Neuron (in vitro differentiated cells): ENCODE data around the gene TMPRSS5.

Experiments used
- H2AFZ ChIP-seq: one replicate; pipeline ENCODE4 v1.6.1; 2013; ENCODE audit warnings: low read depth, mild to moderate bottlenecking, inconsistent platforms, low read length, moderate library complexity
- H3K27me3 ChIP-seq: one replicate; pipeline ENCODE4 v1.6.1; 2013; ENCODE audit warnings: low read length; ENCODE audit not compliant: insufficient read depth
- H3K36me3 ChIP-seq: one replicate; pipeline ENCODE4 v1.6.1; 2013; ENCODE audit warnings: low read length; ENCODE audit not compliant: insufficient read depth
- H3K4me1 ChIP-seq: one replicate; pipeline ENCODE4 v1.6.1; 2013; ENCODE audit warnings: low read length; ENCODE audit not compliant: insufficient read depth
- H3K4me3 ChIP-seq: 2 replicates; pipeline ENCODE4 v1.5.1; 2013; ENCODE audit warnings: mild to moderate bottlenecking, low read length, moderate library complexity
- H3K9me3 ChIP-seq: one replicate; pipeline ENCODE4 v1.6.1; 2013; ENCODE audit warnings: low read length

Gene TMPRSS5

DNA sequence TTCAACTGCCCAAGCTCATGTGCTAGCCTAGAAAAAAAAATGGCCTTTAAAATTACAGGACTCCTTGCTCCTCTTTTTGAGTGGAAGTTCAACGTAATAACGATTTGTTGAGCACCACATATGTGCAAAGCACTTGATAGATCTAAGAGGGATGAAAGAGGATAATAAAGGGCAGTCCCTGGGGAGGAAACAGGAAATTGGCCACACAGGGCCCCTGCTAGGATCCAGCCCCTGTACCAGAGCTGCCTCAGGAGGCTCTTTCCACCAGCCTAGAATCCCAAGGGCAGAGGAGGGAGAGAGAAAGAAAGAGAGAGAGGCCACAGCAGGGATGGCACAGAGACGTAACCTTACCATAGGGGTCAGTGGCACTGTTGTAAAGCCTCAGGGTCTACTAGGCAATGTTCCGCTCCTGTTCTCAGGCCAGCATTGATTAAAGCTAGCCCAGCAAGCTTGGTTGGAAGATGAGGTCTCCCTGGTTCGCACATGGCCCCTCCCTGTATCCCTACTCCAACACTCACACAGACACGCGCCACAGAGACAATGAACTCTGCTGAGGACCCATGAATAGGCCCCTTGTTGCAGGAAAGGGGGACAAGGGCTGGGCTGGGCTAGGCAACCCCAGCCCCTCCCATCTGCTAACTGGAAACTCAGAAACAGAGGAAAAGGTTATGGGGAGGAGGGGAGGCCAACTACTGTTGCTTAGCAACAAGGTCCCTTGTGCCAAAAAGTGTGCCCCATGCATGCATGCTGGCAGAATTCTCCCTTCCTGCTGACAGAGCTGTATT is at the start of gene TMPRSS5:
TMPRSS5 (minus strand) TSS at position 438 of the 785 bp plus-strand sequence; CDS start at position 354, 84 bp downstream.
- peaks cover 14% of the 10 kb centered on the region for H3K9me3 ChIP-seq
- H3K4me3 ChIP-seq: peak within 1 kb of the TSS; percentile 26
- no peak within 1 kb of the TSS for H2AFZ ChIP-seq
- peaks cover 20% of the 10 kb centered on the region for H3K4me1 ChIP-seq
- no peaks in the 10 kb centered on the region for H3K36me3 ChIP-seq
- H3K27me3 ChIP-seq: no peaks in the 10 kb centered on the region

GRCh38 chr11:113752932-113753331 is 46.8 kb upstream of the TMPRSS5 start:
- no peak overlapping the region for H2AFZ ChIP-seq
- H3K9me3 ChIP-seq: peaks cover 10% of the 10 kb centered on the region
- H3K4me1 ChIP-seq: no peaks in the 10 kb centered on the region
- no peak overlapping the region for H3K4me3 ChIP-seq
- H3K36me3 ChIP-seq: peaks cover 54% of the 10 kb centered on the region
- H3K27me3 ChIP-seq: no peaks in the 10 kb centered on the region

- Histone ChIP-seq H3K4me1 (no peaks in the 10 kb centered on the region), H3K36me3 (peaks cover 75% of the 10 kb centered on the region), H3K4me3 (no peak overlapping the region), H3K9me3 (no peaks in the 10 kb centered on the region), H3K27me3 (no peaks in the 10 kb centered on the region), H2AFZ (no peak overlapping the region)
These were observed 30.2 kb upstream of the TMPRSS5 start for GRCh38 chr11:113736323-113736722.

DNA sequence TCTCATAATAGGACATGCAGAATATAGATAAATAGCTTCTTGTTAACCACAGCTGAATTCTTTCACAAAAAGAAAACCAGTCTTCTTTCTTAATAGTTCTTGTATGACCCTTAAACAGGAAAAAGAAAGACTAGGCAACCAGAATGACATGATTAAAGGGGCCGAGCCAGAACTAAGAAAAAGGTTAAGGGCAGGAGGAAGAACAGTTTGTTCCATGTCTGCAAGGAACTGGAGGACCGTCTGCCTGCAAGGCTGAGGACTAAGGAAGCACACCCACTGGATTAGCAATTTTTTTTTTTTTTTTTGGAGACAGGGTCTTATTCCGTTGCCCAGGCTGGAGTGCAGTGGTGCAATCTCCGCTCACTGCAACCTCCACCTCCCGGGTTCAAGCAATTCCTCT is 26.0 kb upstream of the TMPRSS5 start:
- H3K27me3 ChIP-seq: no peaks in the 10 kb centered on the region
- no peak overlapping the region for H2AFZ ChIP-seq
- no peaks in the 10 kb centered on the region for H3K4me1 ChIP-seq
- no peak overlapping the region for H3K4me3 ChIP-seq
- no peaks in the 10 kb centered on the region for H3K9me3 ChIP-seq
- peaks cover 36% of the 10 kb centered on the region for H3K36me3 ChIP-seq

- Histone ChIP-seq H3K4me3 (no peak overlapping the region), H3K4me1 (no peaks in the 10 kb centered on the region), H3K9me3 (no peaks in the 10 kb centered on the region), H2AFZ (no peak overlapping the region), H3K27me3 (no peaks in the 10 kb centered on the region), H3K36me3 (peaks cover 26% of the 10 kb centered on the region)
These were observed 25.0 kb upstream of the TMPRSS5 start for GRCh38 chr11:113730887-113731726.

- Histone ChIP-seq H3K9me3 (no peaks in the 10 kb centered on the region), H2AFZ (no peak overlapping the region), H3K36me3 (peaks cover 16% of the 10 kb centered on the region), H3K27me3 (no peaks in the 10 kb centered on the region), H3K4me1 (no peaks in the 10 kb centered on the region), H3K4me3 (no peak overlapping the region)
These were observed 23.3 kb upstream of the TMPRSS5 start for GRCh38 chr11:113729456-113729855.

- no peaks in the 10 kb centered on the region for H3K27me3 ChIP-seq
- H3K4me3 ChIP-seq: no peak overlapping the region
- no peaks in the 10 kb centered on the region for H3K9me3 ChIP-seq
- H3K36me3 ChIP-seq: peaks cover 9% of the 10 kb centered on the region
- no peaks in the 10 kb centered on the region for H3K4me1 ChIP-seq
- no peak overlapping the region for H2AFZ ChIP-seq
These were observed 22.7 kb upstream of the TMPRSS5 start for GRCh38 chr11:113728814-113729213.

GRCh38 chr11:113725913-113726312 is 19.8 kb upstream of the TMPRSS5 start:
- no peaks in the 10 kb centered on the region for H3K9me3 ChIP-seq
- no peak overlapping the region for H3K4me3 ChIP-seq
- H3K4me1 ChIP-seq: no peaks in the 10 kb centered on the region
- no peaks in the 10 kb centered on the region for H3K27me3 ChIP-seq
- no peak overlapping the region for H2AFZ ChIP-seq
- H3K36me3 ChIP-seq: no peaks in the 10 kb centered on the region

DNA sequence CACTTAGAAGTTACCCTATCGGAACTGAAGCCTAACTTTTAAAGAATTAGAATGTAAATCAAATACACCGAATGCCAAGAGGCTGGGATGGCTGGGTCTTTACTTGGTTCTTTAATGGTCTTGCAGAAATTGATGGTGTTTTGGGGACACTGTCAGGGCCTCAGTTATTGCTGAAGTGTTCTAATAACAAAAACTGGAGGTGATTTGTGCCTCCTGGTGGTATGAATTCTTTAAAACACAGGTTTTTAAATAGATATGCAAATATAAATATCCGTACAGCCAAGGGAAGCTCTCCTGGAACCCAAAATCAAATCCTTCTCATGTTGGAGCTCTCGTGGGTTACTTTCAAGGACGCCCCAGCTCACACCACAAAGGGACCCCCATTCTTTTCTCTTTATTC is 19.3 kb upstream of the TMPRSS5 start:
- Histone ChIP-seq H3K36me3 (no peaks in the 10 kb centered on the region), H3K9me3 (no peaks in the 10 kb centered on the region), H3K4me3 (no peak overlapping the region), H2AFZ (no peak overlapping the region), H3K27me3 (no peaks in the 10 kb centered on the region), H3K4me1 (no peaks in the 10 kb centered on the region)

- H2AFZ ChIP-seq: no peak overlapping the region
- no peaks in the 10 kb centered on the region for H3K27me3 ChIP-seq
- H3K36me3 ChIP-seq: no peaks in the 10 kb centered on the region
- H3K4me1 ChIP-seq: no peaks in the 10 kb centered on the region
- no peak overlapping the region for H3K4me3 ChIP-seq
- no peaks in the 10 kb centered on the region for H3K9me3 ChIP-seq
These were observed 18.7 kb upstream of the TMPRSS5 start for GRCh38 chr11:113724778-113725177.

DNA sequence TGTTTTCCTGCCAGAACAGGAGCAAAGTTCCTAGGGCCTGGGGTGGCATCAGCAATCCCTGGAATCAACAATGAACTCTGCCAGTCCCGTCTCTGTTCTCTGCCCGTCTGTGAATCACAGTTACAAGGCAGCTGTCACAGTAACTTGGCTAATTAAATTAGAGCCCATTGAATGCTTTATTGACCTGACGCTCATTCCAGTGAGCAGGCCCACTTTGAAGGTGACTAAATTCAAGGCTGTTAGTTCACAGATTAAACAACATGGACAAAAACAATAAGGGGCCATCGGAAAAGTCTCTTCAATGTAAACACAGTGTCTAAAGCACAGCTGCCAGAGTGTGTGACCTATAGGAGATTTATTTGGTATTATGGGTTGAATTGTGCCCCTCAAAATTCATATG is 17.7 kb upstream of the TMPRSS5 start:
- no peak overlapping the region for H3K4me3 ChIP-seq
- H3K9me3 ChIP-seq: no peaks in the 10 kb centered on the region
- H3K4me1 ChIP-seq: no peaks in the 10 kb centered on the region
- H3K27me3 ChIP-seq: no peaks in the 10 kb centered on the region
- no peaks in the 10 kb centered on the region for H3K36me3 ChIP-seq
- H2AFZ ChIP-seq: no peak overlapping the region

GRCh38 chr11:113722934-113723333 is 16.8 kb upstream of the TMPRSS5 start:
- Histone ChIP-seq H3K4me1 (no peaks in the 10 kb centered on the region), H3K9me3 (no peaks in the 10 kb centered on the region), H3K36me3 (no peaks in the 10 kb centered on the region), H2AFZ (no peak overlapping the region), H3K4me3 (no peak overlapping the region), H3K27me3 (no peaks in the 10 kb centered on the region)

DNA sequence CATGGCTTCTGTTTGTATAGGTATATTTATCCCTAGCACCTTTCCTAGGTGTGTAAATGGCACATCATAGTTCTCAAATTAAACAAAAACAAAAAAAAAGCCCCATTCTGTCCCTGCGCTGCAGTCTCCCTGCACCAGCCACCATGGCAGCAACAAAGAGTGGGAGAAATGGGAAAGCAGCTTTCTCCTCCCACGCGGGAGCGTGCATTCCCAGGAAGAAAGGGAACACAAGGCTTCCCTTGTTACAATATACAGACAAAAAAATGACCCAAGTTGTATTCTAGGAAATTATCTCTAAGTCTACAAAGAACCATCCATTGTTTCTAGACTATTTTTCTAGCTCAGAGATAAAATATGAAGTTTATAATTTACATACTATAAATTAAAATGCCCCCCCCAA is 16.1 kb upstream of the TMPRSS5 start:
- Histone ChIP-seq H3K4me3 (no peak overlapping the region), H3K9me3 (no peaks in the 10 kb centered on the region), H3K36me3 (no peaks in the 10 kb centered on the region), H2AFZ (no peak overlapping the region), H3K27me3 (no peaks in the 10 kb centered on the region), H3K4me1 (no peaks in the 10 kb centered on the region)
